B cell (primary cell): ENCODE measurements around the gene KLHL3.

Experiments
- CTCF ChIP-seq: fragments of 200-600 bp; IDR thresholded peaks from one replicate; pipeline ENCODE4 v1.8.0; 2022; ENCODE audit warnings: antibody characterized with exemption, mild to moderate bottlenecking
- EZH2 ChIP-seq: IDR thresholded peaks from 2 replicates; pipeline ENCODE4 v1.6.1; 2012; ENCODE audit warnings: borderline replicate concordance, low read depth, mild to moderate bottlenecking, moderate library complexity, low read length; ENCODE audit not compliant: insufficient read depth, poor library complexity, severe bottlenecking

- peak; percentile 74 for TF ChIP-seq CTCF
- TF ChIP-seq EZH2: no peak
These were observed 16.1 kb upstream of the KLHL3 start for GRCh38 chr5:137751869-137752491.
